Measurements from ENCODE around the gene ABHD17A.

ABHD17A gene

GRCh38 chr19:1832046-1832663 lies 53.1 kb downstream of the ABHD17A start:
- DNase-seq, result no peak

GRCh38 chr19:1830978-1831377 lies 54.3 kb downstream of the ABHD17A start:
- no peak for DNase-seq

DNA sequence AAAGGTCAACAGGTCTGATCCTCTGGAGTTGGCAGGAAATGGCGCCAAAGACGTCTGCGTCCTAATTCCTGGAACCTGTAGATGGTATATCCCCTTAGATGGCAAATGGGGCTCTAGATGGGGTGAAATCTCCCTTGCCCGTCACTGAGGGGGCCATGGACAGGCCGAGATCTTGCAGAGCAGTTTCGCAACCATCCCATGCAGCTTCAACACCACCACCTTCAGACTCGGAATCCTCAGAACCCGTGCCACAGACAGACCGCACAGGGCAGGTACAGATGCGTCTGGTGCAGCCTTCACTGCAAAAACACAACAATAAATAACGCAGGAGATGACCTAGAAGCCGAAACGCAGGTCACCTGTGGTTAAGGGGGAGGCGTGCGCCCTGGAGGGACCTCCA lies 54.7 kb downstream of the ABHD17A start:
- no peak for DNase-seq

GRCh38 chr19:1829958-1830357 lies 55.3 kb downstream of the ABHD17A start:
- no peak for DNase-seq

DNA sequence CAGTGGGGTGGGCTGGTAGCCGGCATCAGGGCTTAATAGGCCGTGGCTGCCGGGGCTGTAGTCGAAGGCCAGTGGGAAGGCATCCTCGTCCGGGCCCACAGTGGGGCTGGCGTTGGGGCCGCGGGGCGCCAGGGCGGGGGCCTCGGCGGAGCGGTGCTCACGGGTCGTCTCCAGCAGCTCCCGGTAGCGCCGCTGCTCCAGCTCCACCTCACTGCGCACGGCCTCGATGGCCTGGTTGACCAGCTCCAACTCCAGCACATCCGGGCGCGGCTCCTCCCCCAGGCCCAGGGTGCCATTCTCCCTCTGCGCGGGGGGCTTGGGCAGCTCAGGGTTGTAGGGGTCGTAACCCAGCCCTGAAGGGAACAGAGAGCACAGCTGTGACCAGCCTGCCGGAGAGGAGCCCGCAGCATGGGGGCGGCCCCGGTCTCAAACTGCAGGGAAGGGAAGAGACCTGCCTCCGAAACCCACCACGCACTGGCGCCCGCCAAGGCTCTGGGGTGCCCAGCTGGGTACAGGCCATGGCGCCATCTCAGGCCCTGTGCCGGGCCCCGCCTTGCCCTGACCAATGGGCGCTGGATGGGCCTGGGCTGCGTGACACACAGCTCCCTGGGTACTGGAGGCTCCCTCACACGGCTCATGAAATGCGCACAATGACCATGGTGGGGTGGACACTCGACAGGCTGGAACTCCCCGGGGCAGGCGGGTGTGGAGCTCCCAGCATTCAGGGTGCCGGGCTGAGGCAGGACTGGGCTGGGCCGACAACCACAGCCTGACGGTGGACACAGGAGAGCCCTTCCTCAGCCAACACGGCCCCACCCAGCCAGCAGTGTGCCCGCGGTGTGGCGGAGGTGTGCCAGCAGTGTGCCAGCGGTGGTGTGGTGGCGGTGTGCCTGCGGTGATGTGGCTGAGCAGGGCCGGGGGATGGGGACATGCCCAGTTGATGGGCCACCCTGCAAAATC lies 56.7 kb downstream of the ABHD17A start:
- DNase-seq, result no peak

- no peak for DNase-seq
Observed at GRCh38 chr19:1827566-1828278, 57.6 kb downstream of the ABHD17A start.
